KOPT-K1 (cell line): ENCODE measurements around the gene BEST3.

Experiments
- H3K27ac ChIP-seq: fragments of 200-600 bp; sonication (generic); 2 replicates; pipeline ENCODE4 v1.5.1; 2016; ENCODE audit warnings: antibody characterized with exemption, mild to moderate bottlenecking, low read depth, low read length; ENCODE audit not compliant: poor library complexity, severe bottlenecking
- H3K36me3 ChIP-seq: fragments of 200-600 bp; sonication (generic); 2 replicates; pipeline ENCODE4 v1.5.1; 2017; ENCODE audit warnings: antibody characterized with exemption, mild to moderate bottlenecking, low read length, moderate library complexity; ENCODE audit not compliant: insufficient read depth
- H3K9me3 ChIP-seq: fragments of 200-600 bp; sonication (generic); 2 replicates; pipeline ENCODE4 v1.5.1; 2017; ENCODE audit warnings: antibody characterized with exemption, low read length, mild to moderate bottlenecking; ENCODE audit not compliant: insufficient read depth, poor library complexity, severe bottlenecking

Gene BEST3

DNA sequence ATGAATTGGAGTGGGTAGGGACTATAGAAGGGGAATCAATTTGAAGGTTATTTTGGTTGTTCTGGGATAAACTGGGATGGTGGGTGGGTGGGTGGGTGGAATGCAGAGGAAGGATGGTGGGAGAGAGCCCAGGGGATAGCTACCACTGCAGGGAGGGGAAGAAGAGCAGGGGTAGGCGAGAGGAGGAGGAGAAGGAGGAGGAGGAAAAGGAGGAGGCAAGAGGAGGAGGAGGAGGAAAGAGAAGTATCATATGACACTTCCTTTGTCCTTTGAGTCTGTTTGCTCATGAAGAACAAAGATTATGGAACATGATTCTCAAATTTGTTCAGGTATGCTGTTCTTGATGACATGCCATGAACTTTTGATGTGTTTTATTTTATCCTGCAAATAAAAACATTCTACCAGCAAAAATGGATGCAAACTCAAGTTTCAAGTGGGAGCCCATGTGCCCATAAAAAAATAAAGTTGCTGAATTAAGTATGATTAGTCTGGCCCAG is 4.1 kb upstream of the BEST3 start:
- no peaks in the 10 kb centered on the region for H3K36me3 ChIP-seq
- no peak overlapping the region for H3K27ac ChIP-seq
- no peaks in the 10 kb centered on the region for H3K9me3 ChIP-seq

DNA sequence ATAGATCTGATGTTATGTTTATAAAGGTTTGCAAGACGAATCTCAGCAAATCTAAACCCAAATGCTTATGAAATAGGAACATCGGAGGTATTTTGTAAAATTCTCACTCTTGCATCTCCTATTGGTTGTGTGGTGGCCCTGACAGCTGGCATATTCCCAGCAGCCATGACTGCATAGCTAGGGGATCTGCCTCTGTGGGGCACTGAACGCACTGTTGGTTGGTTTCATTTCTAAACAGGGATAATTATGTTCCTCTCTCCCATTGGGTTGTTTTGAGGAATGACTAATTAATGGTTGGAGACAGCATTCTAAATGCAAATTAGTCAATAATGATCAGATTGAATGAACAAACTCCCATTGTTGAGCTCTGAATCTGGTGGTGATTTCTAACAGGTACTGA is 2.7 kb upstream of the BEST3 start:
- Histone ChIP-seq H3K27ac (no peak overlapping the region), H3K36me3 (no peaks in the 10 kb centered on the region), H3K9me3 (no peaks in the 10 kb centered on the region)

DNA sequence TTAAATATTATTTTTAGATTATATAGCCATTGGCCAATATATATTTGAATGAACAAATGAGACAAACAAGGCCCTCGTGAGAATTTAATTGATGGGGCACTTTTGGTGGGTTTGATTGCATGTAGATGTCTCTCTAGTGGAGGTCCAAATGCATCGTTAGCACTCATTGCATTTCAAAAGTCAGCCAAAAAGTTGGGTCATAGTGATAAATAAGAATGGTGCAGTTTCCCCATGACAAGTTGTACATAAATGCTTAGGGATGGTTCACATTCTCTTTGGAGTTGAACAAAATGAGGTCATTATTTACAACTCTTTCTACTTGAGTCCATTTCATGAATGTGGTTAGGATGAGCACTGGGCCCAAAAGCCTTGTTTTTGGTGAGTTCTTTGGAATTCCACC is 1.0 kb downstream of the BEST3 start:
- Histone ChIP-seq H3K27ac (no peak overlapping the region), H3K9me3 (no peaks in the 10 kb centered on the region), H3K36me3 (no peaks in the 10 kb centered on the region)

DNA sequence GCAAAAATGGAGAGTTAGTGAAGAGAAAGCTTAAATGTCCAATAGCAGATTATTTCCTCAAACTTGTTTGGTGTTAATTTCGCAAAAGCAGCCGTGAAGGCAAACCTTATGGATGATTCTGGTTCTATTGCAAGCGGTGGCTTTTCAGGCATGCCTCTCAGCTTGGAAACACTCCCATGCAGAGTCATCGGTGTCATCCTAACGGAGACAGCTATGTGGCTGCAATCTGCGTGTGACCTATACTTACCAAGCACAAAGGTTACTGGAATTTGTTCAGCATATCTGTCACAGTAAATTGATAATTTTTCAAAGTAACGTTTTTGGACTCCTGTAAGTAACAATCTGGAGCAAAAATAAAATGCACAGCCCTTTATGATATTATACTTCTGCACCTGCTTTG is 5.0 kb downstream of the BEST3 start:
- no peak overlapping the region for H3K27ac ChIP-seq
- no peaks in the 10 kb centered on the region for H3K36me3 ChIP-seq
- H3K9me3 ChIP-seq = no peaks in the 10 kb centered on the region

DNA sequence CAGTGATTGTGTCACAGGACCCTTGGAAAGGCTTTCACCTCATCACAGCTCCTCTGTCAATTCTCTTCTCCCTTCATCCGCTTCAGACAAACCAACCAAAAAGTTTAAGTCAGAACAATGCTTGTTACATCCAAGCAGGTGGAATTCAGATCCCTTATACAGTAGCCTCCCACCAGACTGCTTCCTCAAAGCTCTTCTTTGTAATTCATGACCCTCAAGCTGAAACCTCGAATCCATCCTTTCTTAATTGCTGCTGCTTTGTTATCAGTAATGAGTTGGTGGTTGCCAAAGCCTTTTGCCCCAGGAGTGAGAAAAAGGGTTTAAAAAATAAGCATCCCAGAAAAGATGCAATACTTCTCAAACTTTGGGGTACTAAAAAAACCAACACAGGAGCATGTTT is 9.5 kb downstream of the BEST3 start:
- no peaks in the 10 kb centered on the region for H3K36me3 ChIP-seq
- H3K9me3 ChIP-seq = no peaks in the 10 kb centered on the region
- no peak overlapping the region for H3K27ac ChIP-seq

DNA sequence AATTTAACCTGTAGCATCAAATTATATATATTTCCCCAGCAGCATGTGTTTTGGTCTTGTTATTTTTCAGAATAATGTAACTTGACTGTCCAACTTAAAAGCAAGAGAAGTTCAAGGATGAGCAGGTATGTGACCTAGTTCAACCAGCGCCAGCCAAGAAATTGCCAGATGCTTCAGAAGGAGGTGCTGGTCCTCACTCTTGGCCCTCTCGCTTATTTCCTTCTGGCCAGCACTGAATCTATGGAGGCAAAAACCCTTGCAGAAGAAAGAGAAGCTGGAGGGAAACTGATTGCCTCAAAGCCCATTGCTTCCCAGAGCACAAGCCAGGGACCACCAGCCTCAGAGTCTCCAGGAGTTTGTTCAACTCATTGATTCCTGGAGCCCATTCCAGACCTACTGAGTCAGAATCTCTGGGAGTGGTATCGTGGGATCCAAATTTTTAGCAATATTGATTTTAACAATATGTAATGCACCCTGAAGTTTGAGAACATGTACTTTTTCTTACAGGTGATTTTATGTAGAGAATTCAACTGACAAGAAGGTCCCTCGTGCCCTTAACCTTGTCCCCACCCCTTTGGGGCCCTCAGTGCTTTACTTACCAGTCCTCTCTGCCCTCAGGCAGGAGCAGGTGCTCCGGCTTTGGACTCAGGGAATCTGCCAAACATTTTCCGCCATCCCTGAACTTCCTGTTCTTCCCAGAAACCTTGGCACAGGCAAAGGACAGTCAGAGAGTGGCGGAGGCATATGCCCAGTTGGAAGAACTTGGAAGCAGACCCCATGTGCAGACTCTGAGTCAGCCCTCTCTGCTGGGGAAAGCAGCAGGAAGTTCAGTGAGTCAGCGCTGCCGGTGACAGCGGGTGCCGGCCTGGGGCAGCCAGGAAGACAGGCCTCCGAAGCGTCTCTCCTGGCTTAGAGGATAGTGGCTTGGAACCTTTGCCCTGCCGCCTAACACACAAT is 10.4 kb downstream of the BEST3 start:
- Histone ChIP-seq H3K9me3 (no peaks in the 10 kb centered on the region), H3K27ac (no peak overlapping the region), H3K36me3 (no peaks in the 10 kb centered on the region)

DNA sequence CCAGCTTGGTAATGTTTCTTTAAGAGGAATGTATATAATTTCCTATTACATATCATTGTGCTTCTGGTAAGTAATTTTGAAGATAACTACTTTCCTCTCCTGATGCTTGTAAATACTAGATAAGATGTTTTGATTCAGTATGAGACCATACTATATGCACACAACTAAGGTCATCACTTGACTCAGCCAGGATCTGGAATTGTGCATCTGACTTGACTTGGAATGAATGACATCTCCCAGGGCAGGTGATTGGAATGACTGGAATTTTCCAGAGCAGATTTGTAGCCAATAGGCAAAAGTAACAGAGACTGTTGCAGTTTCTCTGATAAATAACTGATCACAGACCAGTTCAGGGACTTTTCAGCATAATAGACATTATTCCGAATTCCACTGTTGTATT is 11.1 kb downstream of the BEST3 start:
- Histone ChIP-seq H3K27ac (no peak overlapping the region), H3K9me3 (no peaks in the 10 kb centered on the region), H3K36me3 (no peaks in the 10 kb centered on the region)

DNA sequence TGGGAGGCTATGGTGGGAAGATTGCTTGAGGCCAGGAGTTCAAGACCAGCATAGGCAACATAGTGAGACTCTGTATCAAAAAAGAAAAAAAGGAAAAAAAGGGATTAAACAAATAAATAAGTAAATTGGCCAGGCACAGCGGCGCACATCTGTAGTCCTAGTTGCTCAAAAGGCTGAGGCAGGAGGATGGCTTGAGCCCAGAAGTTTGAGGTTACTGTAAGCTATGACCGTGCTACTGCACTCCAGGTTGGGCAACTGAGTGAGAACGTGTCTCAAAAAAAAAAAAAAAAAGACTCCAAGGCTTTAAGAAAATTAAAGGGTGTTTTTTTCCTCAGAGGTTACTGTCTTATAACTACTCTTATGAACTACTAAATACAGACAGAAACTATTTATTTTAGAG is 11.7 kb downstream of the BEST3 start:
- H3K36me3 ChIP-seq = no peaks in the 10 kb centered on the region
- no peak overlapping the region for H3K27ac ChIP-seq
- no peaks in the 10 kb centered on the region for H3K9me3 ChIP-seq

DNA sequence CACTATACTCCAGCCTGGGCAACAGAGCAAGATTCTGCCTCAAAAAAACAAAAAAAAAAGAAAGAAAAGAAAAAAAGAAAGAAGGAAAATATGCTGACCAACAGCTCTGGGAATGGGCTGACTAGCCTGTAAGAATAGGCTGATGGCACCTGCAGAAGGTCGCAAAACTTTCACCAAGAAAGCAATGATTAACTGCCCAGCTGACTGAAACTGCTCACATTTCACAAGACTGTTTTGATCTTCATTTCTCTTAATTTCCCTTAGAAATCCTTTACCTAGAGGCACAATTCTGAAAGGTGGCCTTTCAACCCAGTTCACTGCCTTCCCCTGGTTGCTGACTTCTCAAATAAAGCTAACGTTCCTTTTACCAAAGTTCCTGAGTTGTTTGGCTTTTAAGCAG is 12.4 kb downstream of the BEST3 start:
- Histone ChIP-seq H3K27ac (no peak overlapping the region), H3K36me3 (no peaks in the 10 kb centered on the region), H3K9me3 (no peaks in the 10 kb centered on the region)

DNA sequence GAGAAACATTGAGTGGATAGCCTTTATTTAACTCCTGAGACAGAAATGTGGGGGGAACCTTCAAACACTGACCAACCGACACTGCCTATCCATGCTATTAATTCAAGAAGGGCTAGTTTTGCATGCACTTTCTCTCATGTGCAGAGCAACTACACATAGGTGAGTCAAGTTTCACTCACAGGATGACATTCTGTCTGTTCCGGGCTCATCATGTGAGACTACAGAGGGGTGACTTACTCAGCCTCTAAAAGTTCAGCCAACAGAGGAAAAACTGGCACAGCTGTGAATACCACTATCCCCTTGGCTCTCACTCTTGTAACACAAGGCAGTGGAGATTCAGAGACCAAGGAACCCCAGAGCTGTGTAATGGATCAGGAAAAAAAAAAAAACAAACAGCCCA is 13.3 kb downstream of the BEST3 start:
- H3K27ac ChIP-seq = no peak overlapping the region
- H3K36me3 ChIP-seq = no peaks in the 10 kb centered on the region
- H3K9me3 ChIP-seq = no peaks in the 10 kb centered on the region

DNA sequence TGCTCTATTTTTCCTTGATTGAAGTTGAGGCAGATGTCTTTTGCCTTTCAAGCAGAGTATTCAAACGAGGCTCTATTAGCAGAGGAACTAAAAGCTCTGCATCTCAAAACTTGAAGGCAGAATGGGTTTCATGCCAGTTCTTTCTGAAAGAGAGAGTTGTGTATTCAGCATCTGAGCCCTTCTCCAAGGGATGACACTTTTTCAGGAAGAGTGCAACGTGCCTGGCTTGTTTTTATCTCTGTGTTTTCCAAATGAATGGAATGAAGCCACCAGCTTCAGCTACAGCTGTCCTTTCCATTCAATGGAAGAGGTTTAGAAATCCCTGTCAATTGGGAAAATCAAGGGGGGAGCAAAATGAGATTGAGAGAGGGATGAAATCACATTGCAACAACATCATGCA is 14.6 kb downstream of the BEST3 start:
- no peak overlapping the region for H3K27ac ChIP-seq
- H3K9me3 ChIP-seq = no peaks in the 10 kb centered on the region
- H3K36me3 ChIP-seq = no peaks in the 10 kb centered on the region

DNA sequence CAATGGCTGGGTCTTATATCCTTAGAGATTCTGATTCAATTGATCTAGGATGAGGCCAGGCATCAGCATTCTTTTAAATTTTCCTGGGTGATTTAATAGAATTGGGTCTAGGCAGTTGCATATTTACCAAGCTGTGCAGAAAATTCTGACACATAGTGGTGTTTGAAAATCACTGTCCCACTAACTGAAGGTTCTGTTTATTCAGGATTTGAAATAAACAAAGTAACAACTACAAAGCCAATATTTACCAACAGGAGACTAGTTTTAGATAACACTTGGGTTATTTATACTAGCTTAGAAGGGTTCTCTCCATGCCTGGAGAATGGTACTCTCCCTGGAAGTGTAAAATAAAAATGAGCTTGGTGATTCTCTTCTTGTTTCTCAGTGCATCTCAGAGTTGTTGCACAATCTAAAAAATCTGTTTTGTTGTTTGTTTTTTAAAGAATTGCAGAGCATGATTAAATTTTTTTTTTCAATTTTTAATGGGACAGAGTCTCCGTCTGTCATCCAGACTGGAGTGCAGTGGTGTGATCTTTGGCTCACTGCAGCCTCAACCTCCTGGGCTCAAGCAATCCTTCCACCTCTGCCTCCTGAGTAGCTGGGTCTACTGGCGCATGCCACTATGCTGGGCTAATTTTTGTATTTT is 16.9 kb downstream of the BEST3 start:
- no peak overlapping the region for H3K27ac ChIP-seq
- H3K36me3 ChIP-seq = no peaks in the 10 kb centered on the region
- H3K9me3 ChIP-seq = no peaks in the 10 kb centered on the region

DNA sequence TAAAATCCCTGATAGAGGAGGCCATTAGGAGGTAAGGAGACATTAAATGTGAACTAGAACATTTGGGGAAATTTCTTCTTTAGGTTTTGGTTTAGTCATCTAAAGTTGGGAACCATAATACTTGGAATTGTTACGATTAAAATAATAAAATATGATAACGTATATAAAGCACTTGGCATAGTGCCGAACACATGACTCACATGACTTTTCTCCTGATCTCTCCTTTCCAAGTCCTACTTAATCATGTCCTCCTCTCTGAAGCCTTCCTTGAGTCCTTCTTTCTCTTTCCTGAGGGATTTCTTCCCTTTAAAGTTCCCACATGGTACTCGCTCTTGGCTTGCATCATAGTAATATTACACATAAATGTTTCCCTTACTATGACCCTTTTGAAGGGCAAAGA is 20.0 kb downstream of the BEST3 start:
- Histone ChIP-seq H3K27ac (no peak overlapping the region), H3K36me3 (no peaks in the 10 kb centered on the region), H3K9me3 (no peaks in the 10 kb centered on the region)

DNA sequence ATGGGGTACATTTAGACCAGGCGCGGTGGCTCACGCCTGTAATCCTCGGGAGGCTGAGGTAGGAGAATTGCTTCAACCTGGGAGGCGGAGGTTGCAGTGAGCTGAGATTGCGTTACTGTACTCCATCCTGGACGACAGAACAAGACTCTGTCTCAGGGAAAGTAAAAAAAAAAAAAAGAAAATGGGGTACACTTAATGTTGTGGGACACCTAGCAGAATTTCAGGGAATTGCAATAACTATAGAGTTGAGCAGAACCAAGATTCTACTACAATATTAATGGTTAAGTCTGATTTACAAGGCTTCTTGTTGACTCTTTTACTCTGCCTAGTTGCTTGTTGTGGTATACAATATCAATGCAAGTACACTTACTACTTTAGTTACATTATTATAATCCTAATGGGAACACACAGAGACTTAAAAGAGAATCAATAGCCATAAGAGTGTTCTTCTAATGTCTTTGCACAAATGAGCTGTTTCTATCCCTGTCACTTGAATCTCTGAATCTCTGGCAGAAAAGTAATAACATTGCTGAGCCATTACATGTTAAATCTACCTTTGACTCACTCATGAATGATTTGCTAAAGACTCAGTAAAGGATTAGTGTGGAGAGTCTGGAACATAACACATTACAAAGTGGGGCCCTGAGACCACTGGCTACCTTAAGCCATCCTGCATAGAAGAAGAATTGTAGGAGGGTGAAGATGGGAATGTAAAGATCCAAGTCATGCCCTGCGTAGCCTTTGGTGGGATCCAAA is 22.7 kb downstream of the BEST3 start:
- H3K27ac ChIP-seq = no peak overlapping the region
- no peaks in the 10 kb centered on the region for H3K36me3 ChIP-seq
- H3K9me3 ChIP-seq = no peaks in the 10 kb centered on the region

DNA sequence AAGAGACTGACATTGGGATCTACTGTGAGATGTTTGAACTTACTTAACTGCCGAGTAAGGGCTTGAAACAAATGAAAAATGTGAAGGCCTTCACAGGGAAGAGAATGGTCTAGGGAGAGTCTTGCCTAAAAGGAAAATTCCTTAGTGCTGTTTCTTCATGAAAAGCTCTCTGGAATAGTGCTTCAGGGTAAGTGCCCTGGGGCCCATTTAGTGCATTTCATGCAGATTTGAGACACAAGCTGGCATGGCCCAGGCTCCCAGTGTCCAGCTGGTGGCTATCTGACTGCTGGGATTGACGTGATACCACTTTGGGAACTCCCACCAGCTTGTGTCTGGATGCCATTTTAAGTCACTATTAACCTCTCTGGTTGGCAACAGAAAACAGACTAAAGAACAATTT is 26.9 kb downstream of the BEST3 start:
- Histone ChIP-seq H3K9me3 (no peaks in the 10 kb centered on the region), H3K27ac (no peak overlapping the region), H3K36me3 (no peaks in the 10 kb centered on the region)
